GM12891 (cell line): ENCODE data around the gene NRROS.

ENCODE experiments used
- DNase-seq: peaks from one replicate; pipeline ENCODE4 v3.0.0; 2011; ENCODE audit warnings: low spot score; ENCODE audit not compliant: insufficient read length
- FAIRE-seq: peaks from 2 replicates; lab custom pipeline; 2011; peaks lifted over from hg19 to GRCh38; lab: Jason Lieb, UNC
- PAX5 ChIP-seq: IDR thresholded peaks from 2 replicates; pipeline ENCODE4 v1.6.1; 2011; ENCODE audit warnings: low read length, moderate library complexity, mild to moderate bottlenecking; ENCODE audit not compliant: insufficient read depth, severe bottlenecking
- POLR2A ChIP-seq: IDR thresholded peaks from 2 replicates; pipeline ENCODE4 v1.6.1; 2011; ENCODE audit warnings: low read depth, low read length, control low read depth
- POLR2AphosphoS5 ChIP-seq: IDR thresholded peaks from 2 replicates; pipeline ENCODE4 v1.6.1; 2011; ENCODE audit warnings: low read depth, low read length, control low read depth
- POU2F2 ChIP-seq: IDR thresholded peaks from 2 replicates; pipeline ENCODE4 v1.6.1; 2011; ENCODE audit warnings: low read depth, mild to moderate bottlenecking, control low read depth, low read length, moderate library complexity
- SPI1 ChIP-seq: IDR thresholded peaks from 2 replicates; pipeline ENCODE4 v1.6.1; 2011; ENCODE audit warnings: low read depth, low read length, control low read depth
- TAF1 ChIP-seq: IDR thresholded peaks from 2 replicates; pipeline ENCODE4 v1.6.1; 2011; ENCODE audit warnings: low read depth, low read length, control low read depth

The NRROS gene

GRCh38 chr3:196697270-196697669 is 57.8 kb downstream of the NRROS start:
- DNase-seq (no peak), FAIRE-seq (no peak)
- no peak for TF ChIP-seq POLR2A
- TF ChIP-seq SPI1, result no peak
- TF ChIP-seq TAF1, result no peak
- no peak for TF ChIP-seq POU2F2
- no peak for TF ChIP-seq POLR2AphosphoS5
- TF ChIP-seq PAX5, result no peak

- no peak for FAIRE-seq
- TF ChIP-seq POLR2AphosphoS5 (no peak), TAF1 (no peak), SPI1 (no peak), PAX5 (no peak), POU2F2 (no peak), POLR2A (no peak)
- DNase-seq, result no peak
Measured at GRCh38 chr3:196699749-196700148, 60.3 kb downstream of the NRROS start.

GRCh38 chr3:196700801-196701200 is 61.3 kb downstream of the NRROS start:
- DNase-seq, result no peak
- FAIRE-seq, result no peak
- no peak for TF ChIP-seq SPI1
- no peak for TF ChIP-seq POU2F2

GRCh38 chr3:196706327-196706726 is 66.8 kb downstream of the NRROS start:
- FAIRE-seq (no peak), DNase-seq (no peak)
- TF ChIP-seq POU2F2 (no peak), TAF1 (no peak), SPI1 (no peak), POLR2AphosphoS5 (no peak), POLR2A (no peak), PAX5 (no peak)

GRCh38 chr3:196706731-196707130 is 67.2 kb downstream of the NRROS start:
- FAIRE-seq (no peak), DNase-seq (no peak)
- TF ChIP-seq SPI1 (no peak), POLR2AphosphoS5 (no peak), POU2F2 (no peak), TAF1 (no peak)

GRCh38 chr3:196707566-196707965 is 68.1 kb downstream of the NRROS start:
- TF ChIP-seq POU2F2 (no peak), SPI1 (no peak), POLR2AphosphoS5 (no peak), TAF1 (no peak), PAX5 (no peak), POLR2A (no peak)
- DNase-seq (no peak), FAIRE-seq (no peak)

GRCh38 chr3:196708467-196708866 is 69.0 kb downstream of the NRROS start:
- FAIRE-seq (no peak), DNase-seq (no peak)
- TF ChIP-seq TAF1 (no peak), POLR2A (no peak), POU2F2 (no peak), POLR2AphosphoS5 (no peak)
